HepG2 (cell line): ENCODE measurements around the gene KARS1. TPM values are rescaled to one million over a fixed set of nuclear protein-coding genes. Genes with fewer than 3 reads are reported as not detected.

Source experiments
- AGO2 ChIP-seq: fragments of 200-400 bp; formaldehyde crosslinking; optimal IDR thresholded peaks from 2 replicates; pipeline ENCODE3; 2017; ENCODE audit warnings: mild to moderate bottlenecking, low read depth, low read length, moderate library complexity
- CEBPG ChIP-seq: IDR thresholded peaks from 2 replicates; pipeline ENCODE4 v1.6.1; 2016
- FOXP1 ChIP-seq, 2 experiments: fragments of 450-650 bp in 1 of 2; IDR thresholded peaks; 2 replicates each; pipeline ENCODE4 v1.6.1; 2017 to 2018; ENCODE audit warnings: antibody characterized with exemption in 1 of 2
- GFI1 ChIP-seq: sonication (generic); formaldehyde crosslinking; IDR thresholded peaks from 2 replicates; pipeline ENCODE4 v1.5.0; 2020; ENCODE audit warnings: missing genetic modification reagents, mild to moderate bottlenecking, borderline replicate concordance
- KDM5A ChIP-seq: fragments of 200-600 bp; sonication (generic); IDR thresholded peaks from 2 replicates; pipeline ENCODE4 v1.7.0; 2018; ENCODE audit warnings: antibody characterized with exemption, mild to moderate bottlenecking, low read length, borderline replicate concordance
- ZNF251 ChIP-seq: sonication (generic); formaldehyde crosslinking; IDR thresholded peaks from 2 replicates; pipeline ENCODE4 v1.9.0; 2021; ENCODE audit warnings: mild to moderate bottlenecking, missing genetic modification reagents
- ZNF772 ChIP-seq: sonication (generic); formaldehyde crosslinking; IDR thresholded peaks from 2 replicates; pipeline ENCODE4 v1.5.0; 2020; ENCODE audit warnings: mild to moderate bottlenecking, missing genetic modification reagents
- polyA plus RNA-seq, 8 experiments: library from polyadenylated mRNA; depleted of rRNA in 3 of 8; stranded (reverse) in 7 of 8; unstranded in 1 of 8; fragments of >200 nt; fragmentation: Illumina TruSeq in 4 of 8; extraction: Trizol in 4 of 8; gene quantifications; 2 replicates each; pipeline versions ENCODE4 v1.2.1 to v1.2.3, GENCODE V29; 2011 to 2016; ENCODE audit warnings: low read depth in 4 of 8, missing spikeins in 1 of 8, mixed read lengths in 1 of 8; ENCODE audit not compliant: insufficient read depth in 1 of 8
- total RNA-seq, 5 experiments: library from RNA; depleted of rRNA; stranded (reverse); fragments of >200 nt; fragmentation: Illumina TruSeq; extraction: Trizol; gene quantifications; 2 replicates each; pipeline ENCODE4 v1.2.3, GENCODE V29; 2016; ENCODE audit warnings: low read depth in 1 of 5
- TF ChIP-seq, protein P1 (sequence below): sonication (generic); formaldehyde crosslinking; IDR thresholded peaks from 2 replicates; pipeline ENCODE4 v1.5.1; 2020; ENCODE audit warnings: mild to moderate bottlenecking, missing genetic modification reagents, moderate library complexity
- TF ChIP-seq, protein P2 (sequence below): sonication (generic); formaldehyde crosslinking; IDR thresholded peaks from 2 replicates; pipeline ENCODE4 v1.4.0; 2020; ENCODE audit warnings: missing genetic modification reagents
- TF ChIP-seq, protein P3 (sequence below): sonication (generic); formaldehyde crosslinking; IDR thresholded peaks from 2 replicates; pipeline ENCODE4 v1.4.0; 2020; ENCODE audit warnings: mild to moderate bottlenecking, missing genetic modification reagents
- TF ChIP-seq, protein P4 (sequence below): IDR thresholded peaks from 2 replicates; pipeline ENCODE4 v1.6.1; 2012; ENCODE audit warnings: low read length, improper control_type of control experiment
- TF ChIP-seq, protein P5 (sequence below): sonication (generic); formaldehyde crosslinking; IDR thresholded peaks from 2 replicates; pipeline ENCODE4 v1.4.0; 2020; ENCODE audit warnings: missing genetic modification reagents, borderline replicate concordance

KARS1 gene
- total and polyA plus RNA-seq, 2 of the 13 experiments (the other 11 are each of a cell fraction or from before 2014, with no cell fraction given) = 141 to 276 TPM

DNA sequence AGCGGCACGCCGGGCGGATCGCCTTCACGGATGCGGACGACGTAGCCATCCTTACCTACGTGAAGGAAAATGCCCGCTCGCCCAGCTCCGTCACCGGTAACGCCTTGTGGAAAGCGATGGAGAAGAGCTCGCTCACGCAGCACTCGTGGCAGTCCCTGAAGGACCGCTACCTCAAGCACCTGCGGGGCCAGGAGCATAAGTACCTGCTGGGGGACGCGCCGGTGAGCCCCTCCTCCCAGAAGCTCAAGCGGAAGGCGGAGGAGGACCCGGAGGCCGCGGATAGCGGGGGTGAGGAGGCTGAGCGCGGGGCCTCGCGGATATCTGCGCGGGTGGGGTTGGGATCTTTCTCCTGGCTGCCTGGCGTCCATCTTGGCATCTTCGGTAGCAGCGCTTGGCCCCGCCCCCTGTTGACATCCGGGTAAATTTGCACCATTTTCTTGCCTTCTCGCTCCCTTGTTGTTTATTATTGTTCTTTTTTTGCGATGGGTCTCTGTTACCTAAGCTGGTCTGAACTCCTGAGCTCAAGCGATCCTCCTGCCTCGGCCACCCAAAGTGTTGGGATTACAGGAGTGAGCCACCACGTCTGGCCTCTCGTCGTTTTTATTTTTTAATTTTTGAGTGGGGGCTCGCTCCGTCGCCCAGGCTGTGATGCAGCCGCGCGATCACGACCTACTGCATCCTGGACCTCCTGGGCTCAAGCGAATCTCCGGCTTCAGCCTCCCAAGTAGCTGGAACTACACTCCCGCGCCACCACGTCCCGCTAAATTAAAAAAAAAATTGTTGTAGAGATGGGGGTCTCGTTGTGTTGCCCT, 1.0 kb upstream of the KARS1 start (continued):
- TF ChIP-seq, protein P1, sequence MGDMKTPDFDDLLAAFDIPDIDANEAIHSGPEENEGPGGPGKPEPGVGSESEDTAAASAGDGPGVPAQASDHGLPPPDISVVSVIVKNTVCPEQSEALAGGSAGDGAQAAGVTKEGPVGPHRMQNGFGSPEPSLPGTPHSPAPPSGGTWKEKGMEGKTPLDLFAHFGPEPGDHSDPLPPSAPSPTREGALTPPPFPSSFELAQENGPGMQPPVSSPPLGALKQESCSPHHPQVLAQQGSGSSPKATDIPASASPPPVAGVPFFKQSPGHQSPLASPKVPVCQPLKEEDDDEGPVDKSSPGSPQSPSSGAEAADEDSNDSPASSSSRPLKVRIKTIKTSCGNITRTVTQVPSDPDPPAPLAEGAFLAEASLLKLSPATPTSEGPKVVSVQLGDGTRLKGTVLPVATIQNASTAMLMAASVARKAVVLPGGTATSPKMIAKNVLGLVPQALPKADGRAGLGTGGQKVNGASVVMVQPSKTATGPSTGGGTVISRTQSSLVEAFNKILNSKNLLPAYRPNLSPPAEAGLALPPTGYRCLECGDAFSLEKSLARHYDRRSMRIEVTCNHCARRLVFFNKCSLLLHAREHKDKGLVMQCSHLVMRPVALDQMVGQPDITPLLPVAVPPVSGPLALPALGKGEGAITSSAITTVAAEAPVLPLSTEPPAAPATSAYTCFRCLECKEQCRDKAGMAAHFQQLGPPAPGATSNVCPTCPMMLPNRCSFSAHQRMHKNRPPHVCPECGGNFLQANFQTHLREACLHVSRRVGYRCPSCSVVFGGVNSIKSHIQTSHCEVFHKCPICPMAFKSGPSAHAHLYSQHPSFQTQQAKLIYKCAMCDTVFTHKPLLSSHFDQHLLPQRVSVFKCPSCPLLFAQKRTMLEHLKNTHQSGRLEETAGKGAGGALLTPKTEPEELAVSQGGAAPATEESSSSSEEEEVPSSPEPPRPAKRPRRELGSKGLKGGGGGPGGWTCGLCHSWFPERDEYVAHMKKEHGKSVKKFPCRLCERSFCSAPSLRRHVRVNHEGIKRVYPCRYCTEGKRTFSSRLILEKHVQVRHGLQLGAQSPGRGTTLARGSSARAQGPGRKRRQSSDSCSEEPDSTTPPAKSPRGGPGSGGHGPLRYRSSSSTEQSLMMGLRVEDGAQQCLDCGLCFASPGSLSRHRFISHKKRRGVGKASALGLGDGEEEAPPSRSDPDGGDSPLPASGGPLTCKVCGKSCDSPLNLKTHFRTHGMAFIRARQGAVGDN = peak; percentile 6; the same call in 1 of the 2 replicates
- TF ChIP-seq ZNF772 (CRISPR knock-in tag) = peak; percentile 51; the same call in 1 of the 2 replicates
- TF ChIP-seq GFI1 (CRISPR knock-in tag) = peak; percentile 30; the same call in 1 of the 2 replicates
- TF ChIP-seq ZNF251 (CRISPR knock-in tag) = no peak
- TF ChIP-seq, protein P2, sequence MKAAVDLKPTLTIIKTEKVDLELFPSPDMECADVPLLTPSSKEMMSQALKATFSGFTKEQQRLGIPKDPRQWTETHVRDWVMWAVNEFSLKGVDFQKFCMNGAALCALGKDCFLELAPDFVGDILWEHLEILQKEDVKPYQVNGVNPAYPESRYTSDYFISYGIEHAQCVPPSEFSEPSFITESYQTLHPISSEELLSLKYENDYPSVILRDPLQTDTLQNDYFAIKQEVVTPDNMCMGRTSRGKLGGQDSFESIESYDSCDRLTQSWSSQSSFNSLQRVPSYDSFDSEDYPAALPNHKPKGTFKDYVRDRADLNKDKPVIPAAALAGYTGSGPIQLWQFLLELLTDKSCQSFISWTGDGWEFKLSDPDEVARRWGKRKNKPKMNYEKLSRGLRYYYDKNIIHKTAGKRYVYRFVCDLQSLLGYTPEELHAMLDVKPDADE = no peak
- TF ChIP-seq, protein P3, sequence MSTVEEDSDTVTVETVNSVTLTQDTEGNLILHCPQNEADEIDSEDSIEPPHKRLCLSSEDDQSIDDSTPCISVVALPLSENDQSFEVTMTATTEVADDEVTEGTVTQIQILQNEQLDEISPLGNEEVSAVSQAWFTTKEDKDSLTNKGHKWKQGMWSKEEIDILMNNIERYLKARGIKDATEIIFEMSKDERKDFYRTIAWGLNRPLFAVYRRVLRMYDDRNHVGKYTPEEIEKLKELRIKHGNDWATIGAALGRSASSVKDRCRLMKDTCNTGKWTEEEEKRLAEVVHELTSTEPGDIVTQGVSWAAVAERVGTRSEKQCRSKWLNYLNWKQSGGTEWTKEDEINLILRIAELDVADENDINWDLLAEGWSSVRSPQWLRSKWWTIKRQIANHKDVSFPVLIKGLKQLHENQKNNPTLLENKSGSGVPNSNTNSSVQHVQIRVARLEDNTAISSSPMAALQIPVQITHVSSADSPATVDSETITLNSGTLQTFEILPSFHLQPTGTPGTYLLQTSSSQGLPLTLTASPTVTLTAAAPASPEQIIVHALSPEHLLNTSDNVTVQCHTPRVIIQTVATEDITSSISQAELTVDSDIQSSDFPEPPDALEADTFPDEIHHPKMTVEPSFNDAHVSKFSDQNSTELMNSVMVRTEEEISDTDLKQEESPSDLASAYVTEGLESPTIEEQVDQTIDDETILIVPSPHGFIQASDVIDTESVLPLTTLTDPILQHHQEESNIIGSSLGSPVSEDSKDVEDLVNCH (CRISPR knock-in tag) = peak; percentile 96; the same call in 1 of the 2 replicates
- TF ChIP-seq CEBPG (CRISPR knock-in tag) = 0 out of 2 replicates have a peak, but pooled peaks have one; percentile 12
- TF ChIP-seq, protein P4, sequence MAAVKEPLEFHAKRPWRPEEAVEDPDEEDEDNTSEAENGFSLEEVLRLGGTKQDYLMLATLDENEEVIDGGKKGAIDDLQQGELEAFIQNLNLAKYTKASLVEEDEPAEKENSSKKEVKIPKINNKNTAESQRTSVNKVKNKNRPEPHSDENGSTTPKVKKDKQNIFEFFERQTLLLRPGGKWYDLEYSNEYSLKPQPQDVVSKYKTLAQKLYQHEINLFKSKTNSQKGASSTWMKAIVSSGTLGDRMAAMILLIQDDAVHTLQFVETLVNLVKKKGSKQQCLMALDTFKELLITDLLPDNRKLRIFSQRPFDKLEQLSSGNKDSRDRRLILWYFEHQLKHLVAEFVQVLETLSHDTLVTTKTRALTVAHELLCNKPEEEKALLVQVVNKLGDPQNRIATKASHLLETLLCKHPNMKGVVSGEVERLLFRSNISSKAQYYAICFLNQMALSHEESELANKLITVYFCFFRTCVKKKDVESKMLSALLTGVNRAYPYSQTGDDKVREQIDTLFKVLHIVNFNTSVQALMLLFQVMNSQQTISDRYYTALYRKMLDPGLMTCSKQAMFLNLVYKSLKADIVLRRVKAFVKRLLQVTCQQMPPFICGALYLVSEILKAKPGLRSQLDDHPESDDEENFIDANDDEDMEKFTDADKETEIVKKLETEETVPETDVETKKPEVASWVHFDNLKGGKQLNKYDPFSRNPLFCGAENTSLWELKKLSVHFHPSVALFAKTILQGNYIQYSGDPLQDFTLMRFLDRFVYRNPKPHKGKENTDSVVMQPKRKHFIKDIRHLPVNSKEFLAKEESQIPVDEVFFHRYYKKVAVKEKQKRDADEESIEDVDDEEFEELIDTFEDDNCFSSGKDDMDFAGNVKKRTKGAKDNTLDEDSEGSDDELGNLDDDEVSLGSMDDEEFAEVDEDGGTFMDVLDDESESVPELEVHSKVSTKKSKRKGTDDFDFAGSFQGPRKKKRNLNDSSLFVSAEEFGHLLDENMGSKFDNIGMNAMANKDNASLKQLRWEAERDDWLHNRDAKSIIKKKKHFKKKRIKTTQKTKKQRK = no peak
- peak; percentile 84 for TF ChIP-seq KDM5A
- peak; percentile 41; the same call in 1 of the 2 replicates for TF ChIP-seq FOXP1 (IDR thresholded peaks at IDR 0.05)
- TF ChIP-seq FOXP1 (CRISPR knock-in tag; IDR thresholded peaks at IDR 0.05) = peak; percentile 74
- TF ChIP-seq AGO2 = peak; percentile 48
- TF ChIP-seq, protein P5, sequence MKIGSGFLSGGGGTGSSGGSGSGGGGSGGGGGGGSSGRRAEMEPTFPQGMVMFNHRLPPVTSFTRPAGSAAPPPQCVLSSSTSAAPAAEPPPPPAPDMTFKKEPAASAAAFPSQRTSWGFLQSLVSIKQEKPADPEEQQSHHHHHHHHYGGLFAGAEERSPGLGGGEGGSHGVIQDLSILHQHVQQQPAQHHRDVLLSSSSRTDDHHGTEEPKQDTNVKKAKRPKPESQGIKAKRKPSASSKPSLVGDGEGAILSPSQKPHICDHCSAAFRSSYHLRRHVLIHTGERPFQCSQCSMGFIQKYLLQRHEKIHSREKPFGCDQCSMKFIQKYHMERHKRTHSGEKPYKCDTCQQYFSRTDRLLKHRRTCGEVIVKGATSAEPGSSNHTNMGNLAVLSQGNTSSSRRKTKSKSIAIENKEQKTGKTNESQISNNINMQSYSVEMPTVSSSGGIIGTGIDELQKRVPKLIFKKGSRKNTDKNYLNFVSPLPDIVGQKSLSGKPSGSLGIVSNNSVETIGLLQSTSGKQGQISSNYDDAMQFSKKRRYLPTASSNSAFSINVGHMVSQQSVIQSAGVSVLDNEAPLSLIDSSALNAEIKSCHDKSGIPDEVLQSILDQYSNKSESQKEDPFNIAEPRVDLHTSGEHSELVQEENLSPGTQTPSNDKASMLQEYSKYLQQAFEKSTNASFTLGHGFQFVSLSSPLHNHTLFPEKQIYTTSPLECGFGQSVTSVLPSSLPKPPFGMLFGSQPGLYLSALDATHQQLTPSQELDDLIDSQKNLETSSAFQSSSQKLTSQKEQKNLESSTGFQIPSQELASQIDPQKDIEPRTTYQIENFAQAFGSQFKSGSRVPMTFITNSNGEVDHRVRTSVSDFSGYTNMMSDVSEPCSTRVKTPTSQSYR = peak; percentile 38; the same call in 1 of the 2 replicates
